Small intestine (tissue), 7 donors: ENCODE results near the gene TSPAN31. TPM values are rescaled to one million over a fixed set of nuclear protein-coding genes. Genes with fewer than 3 reads are reported as not detected.

ENCODE experiments used
- DNase-seq, 2 donors: peaks; one replicate each; pipeline versions ENCODE4 v3.0.0 to v3.0.0-alpha.2; 2013
- FAIRE-seq: peaks from 2 replicates; lab custom pipeline; 2012; peaks lifted over from hg19 to GRCh38; lab: Jason Lieb, UNC
- H3K27ac ChIP-seq, 3 donors: one replicate each; pipeline ENCODE4 v1.5.1; 2013; ENCODE audit warnings: low read length in 2 of 3, mild to moderate bottlenecking in 2 of 3, control low read depth in 1 of 3, inconsistent platforms in 1 of 3, low read depth in 1 of 3, moderate library complexity in 1 of 3
- H3K27me3 ChIP-seq, 3 donors: one replicate each; pipeline ENCODE4 v1.6.1; 2013; ENCODE audit warnings: low read length in 3 of 3, inconsistent platforms in 1 of 3; ENCODE audit not compliant: control insufficient read depth in 3 of 3, insufficient read depth in 3 of 3
- H3K36me3 ChIP-seq, 3 donors: one replicate each; pipeline ENCODE4 v1.6.1; 2013; ENCODE audit warnings: low read length in 3 of 3, inconsistent platforms in 1 of 3, low read depth in 1 of 3, mild to moderate bottlenecking in 1 of 3, moderate library complexity in 1 of 3; ENCODE audit not compliant: control insufficient read depth in 3 of 3, insufficient read depth in 2 of 3
- H3K4me1 ChIP-seq, 3 donors: one replicate each; pipeline ENCODE4 v1.6.1; 2013; ENCODE audit warnings: low read length in 2 of 3, inconsistent platforms in 1 of 3, low read depth in 1 of 3, mild to moderate bottlenecking in 1 of 3, moderate library complexity in 1 of 3; ENCODE audit not compliant: control insufficient read depth in 3 of 3, insufficient read depth in 2 of 3
- H3K4me3 ChIP-seq, 3 donors: one replicate each; pipeline ENCODE4 v1.5.1; 2013; ENCODE audit warnings: low read length in 3 of 3, control low read depth in 1 of 3, inconsistent platforms in 1 of 3, low read depth in 1 of 3, mild to moderate bottlenecking in 1 of 3, moderate library complexity in 1 of 3
- H3K9me3 ChIP-seq, 2 donors: one replicate each; pipeline ENCODE4 v1.6.1; 2013; ENCODE audit warnings: low read depth in 1 of 2, low read length in 1 of 2; ENCODE audit not compliant: control insufficient read depth in 2 of 2, insufficient read depth in 1 of 2
- WGBS, 3 donors: extraction: QIAGEN DNeasy Blood & Tissue Kit; methylation state at CpG; one replicate each; pipeline ENCODE4 v1.1.7; 2013; 5-methylcytosine and 5-hydroxymethylcytosine counted together
- polyA plus RNA-seq, 4 donors: library from polyadenylated mRNA; stranded (reverse) in 3 of 4; unstranded in 1 of 4; fragments of 200-250 nt in 3 of 4; fragments of 120-200 nt in 1 of 4; gene quantifications; one replicate each; pipeline versions ENCODE4 v1.2.1 to v1.2.3, GENCODE V29; 2013
- donor health status: healthy with polysubstance abuse.
- donor health status: control.
- donor health status: control.
- donor health status: Bipolar disorder and iron deficiency.
- donor health status: healthy.

TSPAN31 gene
- polyA plus RNA-seq, 4 donors: 13.2 to 62.8 (median 24.5) TPM

- no peak for DNase-seq
- H3K27me3 ChIP-seq: no peaks in the 10 kb centered on the region
- no peak overlapping the region for H3K4me3 ChIP-seq
- H3K4me1 ChIP-seq: peaks cover 0 to 10% (median 6%) of the 10 kb centered on the region in 3 donors
- peaks cover 0 to 18% (median 0%) of the 10 kb centered on the region in 3 donors for H3K36me3 ChIP-seq
- no peak overlapping the region for H3K27ac ChIP-seq
- H3K9me3 ChIP-seq: no peaks in the 10 kb centered on the region
- WGBS, 3 donors: 78 to 83% (median 83%) methylated on average over 4 of the region's 4 CpGs
- FAIRE-seq: no peak
Observed at GRCh38 chr12:57775563-57776246, 30.9 kb downstream of the TSPAN31 start.

- Histone ChIP-seq H3K27me3 (no peaks in the 10 kb centered on the region), H3K4me1 (peaks cover 0 to 5% (median 4%) of the 10 kb centered on the region in 3 donors), H3K36me3 (peaks cover 0 to 15% (median 0%) of the 10 kb centered on the region in 3 donors), H3K27ac (no peak overlapping the region), H3K4me3 (no peak overlapping the region), H3K9me3 (no peaks in the 10 kb centered on the region)
- WGBS, 3 donors: 86 to 98% (median 89%) methylated on average over 2 of the region's 2 CpGs
- FAIRE-seq (no peak), DNase-seq (no peak)
Observed at GRCh38 chr12:57776247-57776587, 31.4 kb downstream of the TSPAN31 start.

GRCh38 chr12:57777367-57777766 is 32.5 kb downstream of the TSPAN31 start:
- WGBS, 3 donors: 87 to 90% (median 90%) methylated on average over 7 of the region's 7 CpGs
- DNase-seq (no peak), FAIRE-seq (no peak)

GRCh38 chr12:57777911-57778310 is 33.1 kb downstream of the TSPAN31 start:
- H3K9me3 ChIP-seq: no peaks in the 10 kb centered on the region
- H3K27me3 ChIP-seq: no peaks in the 10 kb centered on the region
- H3K27ac ChIP-seq: no peak overlapping the region
- FAIRE-seq (no peak), DNase-seq (no peak)
- H3K36me3 ChIP-seq: peaks cover 0 to 15% (median 0%) of the 10 kb centered on the region in 3 donors
- no peak overlapping the region for H3K4me3 ChIP-seq
- WGBS, 3 donors: 87 to 94% (median 89%) methylated on average over 7 of the region's 7 CpGs
- peaks cover 0 to 2% (median 0%) of the 10 kb centered on the region in 3 donors for H3K4me1 ChIP-seq

More at GRCh38 chr12:57777367-57777766, 32.5 kb downstream of the TSPAN31 start:
- Histone ChIP-seq H3K4me3 (no peak overlapping the region), H3K4me1 (peaks cover 0 to 2% (median 0%) of the 10 kb centered on the region in 3 donors), H3K36me3 (peaks cover 0 to 15% (median 0%) of the 10 kb centered on the region in 3 donors), H3K27me3 (no peaks in the 10 kb centered on the region), H3K27ac (no peak overlapping the region), H3K9me3 (no peaks in the 10 kb centered on the region)

GRCh38 chr12:57779736-57780135 is 34.9 kb downstream of the TSPAN31 start:
- H3K4me3 ChIP-seq: no peak overlapping the region
- FAIRE-seq: no peak
- no peak for DNase-seq
- no peaks in the 10 kb centered on the region for H3K9me3 ChIP-seq
- 68 to 78% (median 73%) methylated on average over 1 of the region's 1 CpG for WGBS, 3 donors
- peaks cover 0 to 7% (median 2%) of the 10 kb centered on the region in 3 donors for H3K4me1 ChIP-seq
- peaks cover 0 to 17% (median 0%) of the 10 kb centered on the region in 3 donors for H3K36me3 ChIP-seq
- H3K27ac ChIP-seq: no peak overlapping the region
- H3K27me3 ChIP-seq: no peaks in the 10 kb centered on the region

- 89 to 93% (median 91%) methylated on average over 4 of the region's 4 CpGs for WGBS, 3 donors
- no peak overlapping the region for H3K27ac ChIP-seq
- no peaks in the 10 kb centered on the region for H3K9me3 ChIP-seq
- peaks cover 0 to 7% (median 2%) of the 10 kb centered on the region in 3 donors for H3K4me1 ChIP-seq
- H3K36me3 ChIP-seq: peaks cover 0 to 22% (median 0%) of the 10 kb centered on the region in 3 donors
- no peaks in the 10 kb centered on the region for H3K27me3 ChIP-seq
- H3K4me3 ChIP-seq: no peak overlapping the region
- no peak for DNase-seq
- FAIRE-seq: no peak
Observed at GRCh38 chr12:57780284-57780897, 35.6 kb downstream of the TSPAN31 start.

GRCh38 chr12:57781244-57781643 is 36.4 kb downstream of the TSPAN31 start:
- Histone ChIP-seq H3K4me3 (no peak overlapping the region), H3K36me3 (peaks cover 1 to 23% (median 3%) of the 10 kb centered on the region in 3 donors), H3K9me3 (no peaks in the 10 kb centered on the region), H3K27me3 (no peaks in the 10 kb centered on the region), H3K4me1 (peaks cover 0 to 7% (median 2%) of the 10 kb centered on the region in 3 donors), H3K27ac (no peak overlapping the region)
- whole genome bisulfite sequencing, 3 donors: 90 to 95% (median 92%) methylated on average over 3 of the region's 3 CpGs
- FAIRE-seq (no peak), DNase-seq (no peak)

- H3K27ac ChIP-seq: no peak overlapping the region
- H3K27me3 ChIP-seq: no peaks in the 10 kb centered on the region
- no peaks in the 10 kb centered on the region for H3K9me3 ChIP-seq
- peaks cover 3 to 23% (median 3%) of the 10 kb centered on the region in 3 donors for H3K36me3 ChIP-seq
- DNase-seq (no peak), FAIRE-seq (no peak)
- H3K4me1 ChIP-seq: peaks cover 0 to 7% (median 2%) of the 10 kb centered on the region in 3 donors
- 72 to 86% (median 72%) methylated on average over 2 of the region's 2 CpGs for WGBS, 3 donors
- H3K4me3 ChIP-seq: no peak overlapping the region
Observed at GRCh38 chr12:57781801-57782200, 37.0 kb downstream of the TSPAN31 start.
